ENCODE results near the gene EMSY. TPM values are rescaled to one million over a fixed set of nuclear protein-coding genes. Genes with fewer than 3 reads are reported as not detected.

The EMSY gene
- total RNA-seq, 1 donor from 2014 or later, result 20.9 TPM

GRCh38 chr11:76523786-76524436 lies 79.1 kb downstream of the EMSY start:
- no peak overlapping the region for H3K27ac ChIP-seq
- no peak for ATAC-seq
- intact Hi-C loops (cut with DNase I), result no loop called here
- H3K9me3 ChIP-seq, result no peaks in the 10 kb centered on the region
- TF ChIP-seq, protein P1, sequence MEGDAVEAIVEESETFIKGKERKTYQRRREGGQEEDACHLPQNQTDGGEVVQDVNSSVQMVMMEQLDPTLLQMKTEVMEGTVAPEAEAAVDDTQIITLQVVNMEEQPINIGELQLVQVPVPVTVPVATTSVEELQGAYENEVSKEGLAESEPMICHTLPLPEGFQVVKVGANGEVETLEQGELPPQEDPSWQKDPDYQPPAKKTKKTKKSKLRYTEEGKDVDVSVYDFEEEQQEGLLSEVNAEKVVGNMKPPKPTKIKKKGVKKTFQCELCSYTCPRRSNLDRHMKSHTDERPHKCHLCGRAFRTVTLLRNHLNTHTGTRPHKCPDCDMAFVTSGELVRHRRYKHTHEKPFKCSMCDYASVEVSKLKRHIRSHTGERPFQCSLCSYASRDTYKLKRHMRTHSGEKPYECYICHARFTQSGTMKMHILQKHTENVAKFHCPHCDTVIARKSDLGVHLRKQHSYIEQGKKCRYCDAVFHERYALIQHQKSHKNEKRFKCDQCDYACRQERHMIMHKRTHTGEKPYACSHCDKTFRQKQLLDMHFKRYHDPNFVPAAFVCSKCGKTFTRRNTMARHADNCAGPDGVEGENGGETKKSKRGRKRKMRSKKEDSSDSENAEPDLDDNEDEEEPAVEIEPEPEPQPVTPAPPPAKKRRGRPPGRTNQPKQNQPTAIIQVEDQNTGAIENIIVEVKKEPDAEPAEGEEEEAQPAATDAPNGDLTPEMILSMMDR (IDR thresholded peaks at IDR 0.05), result no peak
- H3K4me1 ChIP-seq, result peaks cover 8% of the 10 kb centered on the region
- no peak overlapping the region for H3K4me3 ChIP-seq
- DNase-seq, result no peak
- no peaks in the 10 kb centered on the region for H3K27me3 ChIP-seq
- peaks cover 62% of the 10 kb centered on the region for H3K36me3 ChIP-seq

DNA sequence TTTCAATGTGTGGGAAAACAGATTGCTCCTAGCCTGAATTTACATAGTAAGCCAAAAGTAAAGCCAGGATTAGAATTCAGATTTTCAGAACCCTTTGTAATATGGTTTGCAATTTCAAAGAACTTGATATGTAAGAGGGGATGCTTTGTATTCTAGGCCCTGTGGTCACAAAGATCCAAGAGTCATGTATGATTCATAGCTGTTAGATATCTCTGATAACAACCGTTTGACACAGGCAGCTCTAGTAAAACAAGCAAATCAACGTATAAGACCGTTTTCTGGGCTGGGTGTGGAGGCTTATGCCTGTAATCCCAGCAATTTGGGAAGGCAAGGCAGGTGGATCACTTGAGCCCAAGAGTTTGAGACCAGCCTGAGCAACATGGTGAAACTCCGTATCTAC lies 79.6 kb downstream of the EMSY start:
- ATAC-seq (no peak), DNase-seq (no peak)
- peaks cover 62% of the 10 kb centered on the region for H3K36me3 ChIP-seq
- no peak overlapping the region for H3K4me3 ChIP-seq
- intact Hi-C loops (cut with DNase I), result no loop called here
- H3K27ac ChIP-seq, result no peak overlapping the region
- H3K27me3 ChIP-seq, result no peaks in the 10 kb centered on the region
- peaks cover 8% of the 10 kb centered on the region for H3K4me1 ChIP-seq
- H3K9me3 ChIP-seq, result no peaks in the 10 kb centered on the region
- TF ChIP-seq, protein P1 (IDR thresholded peaks at IDR 0.05), result no peak

GRCh38 chr11:76524919-76525318 lies 80.1 kb downstream of the EMSY start:
- intact Hi-C loops (cut with DNase I), result no loop called here
- Histone ChIP-seq H3K27ac (no peak overlapping the region), H3K4me3 (no peak overlapping the region), H3K4me1 (peaks cover 8% of the 10 kb centered on the region), H3K27me3 (no peaks in the 10 kb centered on the region), H3K36me3 (peaks cover 64% of the 10 kb centered on the region), H3K9me3 (no peaks in the 10 kb centered on the region)
- ATAC-seq (peak; percentile 66), DNase-seq (no peak)
- TF ChIP-seq, protein P1 (IDR thresholded peaks at IDR 0.05), result no peak

GRCh38 chr11:76526878-76527277 lies 82.1 kb downstream of the EMSY start:
- no peak for ATAC-seq
- Histone ChIP-seq H3K9me3 (no peaks in the 10 kb centered on the region), H3K27me3 (no peaks in the 10 kb centered on the region), H3K36me3 (peaks cover 77% of the 10 kb centered on the region), H3K4me1 (peaks cover 8% of the 10 kb centered on the region), H3K4me3 (no peak overlapping the region), H3K27ac (no peak overlapping the region)
- TF ChIP-seq, protein P1 (IDR thresholded peaks at IDR 0.05), result no peak
- DNase-seq, result no peak
- intact Hi-C loops (cut with DNase I), result no loop called here

- Histone ChIP-seq H3K4me1 (no peaks in the 10 kb centered on the region), H3K27me3 (no peaks in the 10 kb centered on the region), H3K4me3 (no peak overlapping the region), H3K27ac (no peak overlapping the region), H3K9me3 (no peaks in the 10 kb centered on the region), H3K36me3 (peaks cover 69% of the 10 kb centered on the region)
- no peak for ATAC-seq
- intact Hi-C loops (cut with DNase I), result no loop called here
- TF ChIP-seq, protein P1 (IDR thresholded peaks at IDR 0.05), result no peak
- DNase-seq, result no peak
Observed at GRCh38 chr11:76542436-76542835, 97.6 kb downstream of the EMSY start.
